HCT116 (cell line): Measurements from ENCODE around the gene RSRC1. TPM values are rescaled to one million over a fixed set of nuclear protein-coding genes. Genes with fewer than 3 reads are reported as not detected.

Experiments
- ATAC-seq: fragments of 200-7000 bp; cut with Tn5 transposase; 2 replicates; pipeline ENCODE4 v1.9.1; 2020; ENCODE audit warnings: mild to moderate bottlenecking, moderate library complexity
- BruUV-seq: library from RNA; stranded (reverse); fragments of 400-500 nt; replicated peaks from 2 replicates; lab custom pipeline; 2021; lab: Mats Ljungman, UMichigan
- CTCF ChIA-PET: fragments of 300-600 bp; sonication (Branson Sonifier 250); formaldehyde crosslinking; loops from one replicate; lab custom pipeline; 2021; ENCODE audit warnings: antibody characterized with exemption; lab: Charles Lee
- POLR2A ChIA-PET: fragments of 300-600, 350-600 bp; sonication (Branson Sonifier 250); formaldehyde crosslinking; loops from one replicate; lab custom pipeline; 2021; ENCODE audit warnings: antibody characterized with exemption; lab: Charles Lee
- RAD21 ChIA-PET, 2 experiments: fragments of 300-600 bp; sonication (Branson Sonifier 250); formaldehyde crosslinking; loops; one replicate each; lab custom pipeline; 2023; ENCODE audit warnings: low total read pairs in 2 of 2; ENCODE audit not compliant: uncharacterized antibody in 2 of 2, unreplicated experiment in 2 of 2, low non-redundant PET in 1 of 2; lab: Charles Lee
- DNase-seq: peaks from one replicate; pipeline ENCODE4 v3.0.0-alpha.2; 2010; ENCODE audit warnings: low read depth, low spot score
- H2AFZ ChIP-seq: fragments of 200-600 bp; shearing (Covaris generic), sonication (generic); 2 replicates; pipeline ENCODE4 v1.6.1; 2017; ENCODE audit warnings: low read depth, mixed run types, mixed read lengths, antibody characterized with exemption, low read length; ENCODE audit not compliant: poor library complexity, severe bottlenecking
- H3K27ac ChIP-seq: 2 replicates; pipeline ENCODE4 v1.5.1; 2012; ENCODE audit warnings: low read depth, low read length
- H3K27me3 ChIP-seq: fragments of 200-600 bp; sonication (generic); 2 replicates; pipeline ENCODE4 v1.6.1; 2016; ENCODE audit warnings: mixed run types, low read length, mixed read lengths; ENCODE audit not compliant: insufficient read depth
- H3K36me3 ChIP-seq, 2 experiments: fragments of 200-500 bp in 1 of 2; fragments of 200-600 bp in 1 of 2; sonication (Bioruptor generic) in 1 of 2; sonication (generic) in 1 of 2; 2 replicates each; pipeline versions ENCODE4 v1.5.1 to v1.6.1; 2014 to 2016; ENCODE audit warnings: low read length in 2 of 2, inconsistent platforms in 1 of 2, mixed read lengths in 1 of 2, mixed run types in 1 of 2; ENCODE audit not compliant: insufficient read depth in 2 of 2, control insufficient read depth in 1 of 2
- H3K4me1 ChIP-seq, 2 experiments: fragments of 200-600 bp in 1 of 2; sonication (generic) in 1 of 2; 2 replicates each; pipeline versions ENCODE4 v1.5.1 to v1.6.1; 2012 to 2017; ENCODE audit warnings: low read length in 2 of 2, inconsistent platforms in 1 of 2, mild to moderate bottlenecking in 1 of 2, mixed read lengths in 1 of 2, mixed run types in 1 of 2, moderate library complexity in 1 of 2; ENCODE audit not compliant: insufficient read depth in 2 of 2, control insufficient read depth in 1 of 2
- H3K4me2 ChIP-seq: fragments of 200-600 bp; sonication (generic); 2 replicates; pipeline ENCODE4 v1.6.1; 2017; ENCODE audit warnings: mixed run types, low read length, mixed read lengths
- H3K4me3 ChIP-seq, 2 experiments: fragments of 200-600 bp in 1 of 2; sonication (generic) in 1 of 2; replicated peaks in 1 of 2; 2 replicates each; pipeline ENCODE4 v1.5.1; 2011 to 2016; ENCODE audit warnings: low read length in 2 of 2, control low read depth in 1 of 2, low read depth in 1 of 2, mild to moderate bottlenecking in 1 of 2, mixed read lengths in 1 of 2, mixed run types in 1 of 2
- H3K79me2 ChIP-seq: fragments of 200-600 bp; sonication (generic); 2 replicates; pipeline ENCODE4 v1.6.1; 2017; ENCODE audit warnings: mild to moderate bottlenecking, mixed run types, low read length, moderate library complexity, mixed read lengths; ENCODE audit not compliant: insufficient read depth
- H3K9ac ChIP-seq: fragments of 200-600 bp; sonication (generic); 2 replicates; pipeline ENCODE4 v1.6.1; 2016; ENCODE audit warnings: low read length, mixed read lengths
- H3K9me2 ChIP-seq: fragments of 200-600 bp; sonication (generic), shearing (Covaris generic); 2 replicates; pipeline ENCODE4 v1.6.1; 2017; ENCODE audit warnings: mixed run types, mild to moderate bottlenecking, moderate library complexity; ENCODE audit not compliant: insufficient read depth
- H3K9me3 ChIP-seq, 2 experiments: fragments of 200-500 bp in 1 of 2; fragments of 200-600 bp in 1 of 2; sonication (Bioruptor generic) in 1 of 2; sonication (generic) in 1 of 2; 2 replicates each; pipeline ENCODE4 v1.6.1; 2014 to 2017; ENCODE audit warnings: low read length in 2 of 2, mixed read lengths in 2 of 2, inconsistent platforms in 1 of 2, low read depth in 1 of 2, mild to moderate bottlenecking in 1 of 2, mixed run types in 1 of 2, moderate library complexity in 1 of 2; ENCODE audit not compliant: control insufficient read depth in 1 of 2, insufficient read depth in 1 of 2
- H4K20me1 ChIP-seq: fragments of 200-600 bp; sonication (generic), shearing (Covaris generic); 2 replicates; pipeline ENCODE4 v1.6.1; 2017; ENCODE audit warnings: mixed run types, mild to moderate bottlenecking, moderate library complexity; ENCODE audit not compliant: insufficient read depth
- CEBPB ChIP-seq: IDR thresholded peaks from 2 replicates; pipeline ENCODE4 v1.6.1; 2012; ENCODE audit warnings: low read depth
- CTCF ChIP-seq, 3 experiments: fragments of 200-600 bp in 1 of 3; sonication (generic) in 1 of 3; IDR thresholded peaks in 2 of 3; conservative IDR thresholded peaks in 1 of 3; 2 replicates each; pipeline ENCODE4 v1.5.1; 2012 to 2017; ENCODE audit warnings: low read depth in 2 of 3, low read length in 2 of 3, antibody characterized with exemption in 1 of 3, borderline replicate concordance in 1 of 3, control low read depth in 1 of 3, mild to moderate bottlenecking in 1 of 3, mixed read lengths in 1 of 3, mixed run types in 1 of 3, moderate library complexity in 1 of 3; ENCODE audit not compliant: insufficient read depth in 1 of 3
- JUND ChIP-seq: IDR thresholded peaks from 2 replicates; pipeline ENCODE4 v1.6.1; 2012
- POLR2AphosphoS5 ChIP-seq: IDR thresholded peaks from 2 replicates; pipeline ENCODE4 v1.6.1; 2011; ENCODE audit warnings: mild to moderate bottlenecking, low read depth, low read length, moderate library complexity
- RAD21 ChIP-seq: IDR thresholded peaks from 2 replicates; pipeline ENCODE4 v1.6.1; 2012; ENCODE audit warnings: low read depth, mild to moderate bottlenecking
- SIN3A ChIP-seq: IDR thresholded peaks from 2 replicates; pipeline ENCODE4 v1.6.1; 2012; ENCODE audit warnings: low read depth
- SP1 ChIP-seq: IDR thresholded peaks from 2 replicates; pipeline ENCODE4 v1.6.1; 2012; ENCODE audit warnings: low read depth
- ZFX ChIP-seq: fragments of 450-650 bp; IDR thresholded peaks from 2 replicates; pipeline ENCODE4 v1.6.1; 2017
- intact Hi-C: fragments of 100-400 bp; cut with micrococcal nuclease; formaldehyde crosslinking; loops from 2 replicates; pipeline ENCODE4 v1.10.0; 2022
- total RNA-seq: library from RNA; stranded (reverse); gene quantifications from one replicate; pipeline ENCODE4 v1.2.1, GENCODE V29; 2021; ENCODE audit not compliant: unreplicated experiment

Gene RSRC1
- total RNA-seq, 1 experiment from 2014 or later: 37.1 TPM

GRCh38 chr3:158248261-158248660 is 138.4 kb downstream of the RSRC1 start:
- CTCF ChIA-PET: no interaction called here

GRCh38 chr3:158249183-158249582 is 139.3 kb downstream of the RSRC1 start:
- intact Hi-C loops: no loop called here
- Histone ChIP-seq H3K4me2 (no peak overlapping the region), H3K27ac (no peak overlapping the region), H3K4me1 (no peaks in the 10 kb centered on the region), H3K36me3 (no peaks in the 10 kb centered on the region), H2AFZ (no peak overlapping the region), H4K20me1 (no peaks in the 10 kb centered on the region), H3K4me3 (no peak overlapping the region), H3K9ac (no peak overlapping the region), H3K9me3 (no peaks in the 10 kb centered on the region), H3K79me2 (peaks cover 3% of the 10 kb centered on the region; the same call in 1 of the 2 replicates), H3K9me2 (no peaks in the 10 kb centered on the region), H3K27me3 (no peaks in the 10 kb centered on the region)
- ATAC-seq (no peak), DNase-seq (no peak)
- POLR2A ChIA-PET: no interaction called here
- RAD21 ChIA-PET: no interaction called here
- CTCF ChIA-PET: no interaction called here
- no TSS peak for BruUV-seq
- TF ChIP-seq POLR2AphosphoS5 (no peak), JUND (no peak)

More at GRCh38 chr3:158248261-158248660, 138.4 kb downstream of the RSRC1 start:
- H3K9me2 ChIP-seq: no peaks in the 10 kb centered on the region
- no peaks in the 10 kb centered on the region for H3K27me3 ChIP-seq
- no peak overlapping the region for H3K4me3 ChIP-seq
- H3K4me2 ChIP-seq: no peak overlapping the region
- H3K9me3 ChIP-seq: no peaks in the 10 kb centered on the region
- DNase-seq (no peak), ATAC-seq (no peak)
- no peaks in the 10 kb centered on the region for H3K4me1 ChIP-seq
- no peak for TF ChIP-seq CEBPB
- no peak for TF ChIP-seq POLR2AphosphoS5
- no peak for TF ChIP-seq CTCF (IDR thresholded peaks at IDR 0.05 in 2 of 3, conservative IDR thresholded peaks at IDR 0.05 in 1 of 3; ENCODE audit: borderline replicate concordance in 1 of 3, insufficient read depth in 1 of 3, low read depth in 2 of 3, low read length in 2 of 3)
- TF ChIP-seq SIN3A: no peak
- no peak for TF ChIP-seq SP1
- TF ChIP-seq RAD21: no peak
- no peak for TF ChIP-seq ZFX
- TF ChIP-seq, all 23 proteins: peak for 0
- ChIA-PET POLR2A (no interaction called here), RAD21 (no interaction called here)
- Histone ChIP-seq H2AFZ (no peak overlapping the region), H3K79me2 (peaks cover 3% of the 10 kb centered on the region; the same call in 1 of the 2 replicates), H3K36me3 (no peaks in the 10 kb centered on the region), H3K27ac (no peak overlapping the region), H4K20me1 (no peaks in the 10 kb centered on the region), H3K9ac (no peak overlapping the region)
- no TSS peak for BruUV-seq
- intact Hi-C loops: no loop called here
